HEK293T (cell line): ENCODE data around the gene DVL1.

Experiments
- FOXM1 ChIP-seq: fragments of 450-650 bp; IDR thresholded peaks from 2 replicates; pipeline ENCODE4 v1.6.1; 2017; ENCODE audit warnings: mild to moderate bottlenecking, borderline replicate concordance
- HDGF ChIP-seq: fragments of 450-650 bp; IDR thresholded peaks from 2 replicates; pipeline ENCODE4 v1.6.1; 2017; ENCODE audit warnings: antibody characterized with exemption, borderline replicate concordance

DNA sequence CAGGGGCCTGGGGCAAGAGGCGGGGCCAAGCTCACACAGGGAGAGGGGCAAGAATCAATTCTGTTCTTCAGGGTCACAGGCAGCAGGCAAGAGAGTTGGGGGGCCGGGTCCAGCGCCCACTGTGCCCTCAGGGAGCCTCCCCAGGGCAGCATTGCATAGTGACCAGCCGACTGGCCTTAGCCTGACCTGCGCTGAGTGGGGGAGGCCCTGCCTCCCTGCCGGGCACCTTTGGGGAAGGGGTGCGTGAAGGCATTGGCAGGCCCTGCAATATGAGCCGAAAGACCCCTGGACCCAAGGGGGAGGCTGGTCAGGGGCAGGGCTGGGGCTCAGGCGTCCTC, 56.8 kb downstream of the DVL1 start:
- TF ChIP-seq FOXM1: no peak
- TF ChIP-seq HDGF: no peak
